NB4 (cell line): Measurements from ENCODE around the gene ERBB4.

Experiments used
- DNase-seq: peaks from one replicate; pipeline ENCODE4 v3.0.0; 2010; ENCODE audit warnings: low read depth
- H3K4me3 ChIP-seq: one replicate; pipeline ENCODE4 v1.5.1; 2011; ENCODE audit warnings: mild to moderate bottlenecking, low read depth, low read length, moderate library complexity
- CTCF ChIP-seq: IDR thresholded peaks from one replicate; pipeline ENCODE4 v1.5.1; 2012; ENCODE audit warnings: low read depth, low read length
- MYC ChIP-seq: IDR thresholded peaks from 2 replicates; pipeline ENCODE4 v1.6.1; 2011; ENCODE audit warnings: low read depth, low read length
- POLR2A ChIP-seq: IDR thresholded peaks from 2 replicates; pipeline ENCODE4 v1.6.1; 2011; ENCODE audit warnings: mild to moderate bottlenecking; ENCODE audit not compliant: insufficient read length; ENCODE audit errors: extremely low read depth
- TF ChIP-seq, protein P1 (sequence below): IDR thresholded peaks from 2 replicates; pipeline ENCODE4 v1.6.1; 2011; ENCODE audit warnings: low read depth, low read length

Gene ERBB4

DNA sequence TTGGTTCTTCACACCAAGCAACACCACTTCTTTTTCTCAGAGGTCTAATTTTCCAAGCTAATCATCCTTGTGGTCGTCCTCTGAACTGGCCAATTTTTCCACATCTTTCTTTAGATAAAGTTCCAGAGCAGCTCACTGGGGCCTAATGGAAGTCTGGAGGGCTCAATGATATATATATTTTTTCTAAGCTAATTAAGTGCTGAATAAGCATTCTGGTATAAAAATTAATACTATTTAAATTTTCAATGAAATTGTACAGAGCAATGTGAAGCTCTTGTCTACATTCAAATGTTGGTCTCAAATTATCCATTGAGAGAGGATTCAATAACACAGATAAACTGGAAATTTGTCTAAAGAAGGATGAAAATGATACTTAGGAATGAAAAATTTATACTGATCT lies 866.6 kb downstream of the ERBB4 start:
- TF ChIP-seq, protein P1, sequence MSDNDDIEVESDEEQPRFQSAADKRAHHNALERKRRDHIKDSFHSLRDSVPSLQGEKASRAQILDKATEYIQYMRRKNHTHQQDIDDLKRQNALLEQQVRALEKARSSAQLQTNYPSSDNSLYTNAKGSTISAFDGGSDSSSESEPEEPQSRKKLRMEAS, result no peak
- no peak for TF ChIP-seq POLR2A
- no peak for TF ChIP-seq MYC
- no peak for TF ChIP-seq CTCF
- H3K4me3 ChIP-seq, result no peak overlapping the region
- no peak for DNase-seq

DNA sequence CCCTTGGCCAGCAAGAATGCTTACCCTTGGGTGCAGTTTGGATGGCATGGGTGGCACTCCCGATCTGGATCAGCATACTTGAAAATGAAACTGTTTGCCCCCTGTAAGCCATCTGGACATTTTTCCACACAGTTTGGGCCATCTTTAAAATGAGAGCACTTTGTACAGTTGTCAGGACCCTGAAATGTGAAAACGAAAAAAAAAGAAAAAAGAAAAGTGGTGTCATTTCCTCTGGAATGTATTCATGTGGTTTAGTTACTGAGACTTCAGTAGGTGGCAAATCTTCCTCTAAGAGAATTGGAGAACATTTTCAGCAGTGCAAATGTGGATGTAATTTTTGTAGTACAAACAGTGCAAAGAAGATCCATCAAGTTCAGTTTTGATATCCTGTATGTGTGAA lies 873.3 kb downstream of the ERBB4 start:
- H3K4me3 ChIP-seq, result no peak overlapping the region
- TF ChIP-seq POLR2A, result no peak
- no peak for TF ChIP-seq MYC
- TF ChIP-seq, protein P1, result no peak
- TF ChIP-seq CTCF, result no peak
- no peak for DNase-seq

DNA sequence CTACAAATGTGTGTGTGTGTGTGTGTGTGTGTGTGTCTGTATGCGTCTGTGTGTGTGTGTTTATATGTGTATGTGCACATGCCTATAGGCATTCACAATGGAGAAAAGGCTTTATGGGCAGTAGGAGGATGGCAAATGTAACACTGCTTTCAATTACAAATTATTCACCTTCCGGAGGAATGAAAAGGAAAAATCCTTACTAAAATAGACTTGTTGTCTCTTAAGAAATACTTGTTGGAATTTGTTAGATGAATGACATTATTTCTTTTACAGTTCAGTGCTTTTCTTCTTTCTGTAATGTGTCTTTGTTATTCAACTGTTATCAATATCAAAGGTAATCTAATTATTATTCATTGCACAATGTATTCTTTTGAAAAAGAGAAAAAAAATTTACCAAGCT lies 874.3 kb downstream of the ERBB4 start:
- TF ChIP-seq, protein P1, result no peak
- TF ChIP-seq MYC (no peak), CTCF (no peak), POLR2A (no peak)
- H3K4me3 ChIP-seq, result no peak overlapping the region
- no peak for DNase-seq

DNA sequence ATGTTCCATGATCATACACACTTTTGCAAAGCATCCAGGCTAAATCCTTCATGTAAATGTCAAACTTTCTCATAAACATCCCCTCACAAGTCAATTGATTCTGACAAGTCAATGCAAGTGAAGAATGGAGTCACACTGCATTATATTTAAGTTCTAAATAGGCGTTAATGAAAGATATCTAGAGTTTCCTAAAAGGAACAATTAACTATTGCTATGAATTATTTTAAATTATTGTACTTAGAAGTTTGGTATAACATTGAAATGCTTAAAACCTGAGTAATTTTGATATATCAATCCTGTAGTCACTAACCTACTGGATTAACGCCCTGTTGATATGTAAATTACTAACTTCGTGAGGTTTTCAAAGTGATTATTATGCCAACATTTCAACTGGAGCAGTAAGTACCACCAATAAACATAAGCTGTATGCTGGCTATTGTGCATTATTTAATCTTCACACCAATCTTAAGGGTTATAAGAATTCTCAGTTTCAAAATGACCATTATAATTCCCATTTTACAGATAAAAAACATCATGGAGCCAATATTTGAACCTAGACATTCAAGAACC lies 884.3 kb downstream of the ERBB4 start:
- DNase-seq, result no peak
- TF ChIP-seq, protein P1, result no peak
- TF ChIP-seq CTCF (no peak), POLR2A (no peak), MYC (no peak)
- no peak overlapping the region for H3K4me3 ChIP-seq

DNA sequence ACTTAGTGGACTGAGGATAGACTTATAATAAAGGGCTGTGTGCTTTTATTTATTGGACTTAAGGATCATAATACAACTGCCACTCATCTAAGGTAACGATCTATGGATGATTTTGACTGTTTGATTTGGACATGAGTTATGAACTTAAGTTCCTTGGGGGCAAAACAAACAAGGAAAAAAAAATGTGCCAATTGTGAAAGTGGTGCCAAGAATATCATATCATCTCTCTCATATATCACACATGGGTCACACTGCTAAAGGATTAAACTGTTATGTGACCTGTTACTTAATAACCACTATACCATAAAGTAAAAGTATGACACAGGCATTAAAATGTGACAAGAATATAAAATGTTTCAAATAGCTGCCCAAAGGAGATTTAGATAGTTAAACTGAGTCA lies 886.3 kb downstream of the ERBB4 start:
- DNase-seq, result no peak
- no peak for TF ChIP-seq POLR2A
- no peak for TF ChIP-seq CTCF
- no peak for TF ChIP-seq MYC
- TF ChIP-seq, protein P1, result no peak
- no peak overlapping the region for H3K4me3 ChIP-seq

- TF ChIP-seq POLR2A (no peak), CTCF (no peak), MYC (no peak)
- TF ChIP-seq, protein P1, result no peak
- H3K4me3 ChIP-seq, result no peak overlapping the region
- DNase-seq, result no peak
Measured at GRCh38 chr2:211649331-211649730, 889.3 kb downstream of the ERBB4 start.
